Measurements from ENCODE around the gene FAM170B.

DNA sequence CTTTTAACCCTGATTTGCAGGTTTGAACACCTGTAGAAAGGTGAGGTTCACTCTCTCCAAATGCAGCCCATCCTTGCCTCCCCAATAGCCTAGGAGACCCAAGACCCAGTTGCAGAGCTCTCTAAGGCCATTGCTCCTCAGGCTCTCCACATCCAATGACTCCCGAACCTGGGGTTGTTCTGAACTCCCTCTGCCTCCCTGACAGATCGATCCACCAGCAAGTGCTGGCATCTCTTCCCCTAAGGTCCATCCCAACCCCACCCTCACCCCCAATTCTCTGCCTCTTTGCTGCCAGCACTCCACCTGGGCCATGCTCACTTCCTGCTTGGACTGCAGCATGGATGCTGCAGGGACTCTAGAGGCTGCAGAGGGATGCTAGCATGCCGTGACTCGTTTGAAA is 19.3 kb upstream of the FAM170B start:
- TF ChIP-seq, protein P1, sequence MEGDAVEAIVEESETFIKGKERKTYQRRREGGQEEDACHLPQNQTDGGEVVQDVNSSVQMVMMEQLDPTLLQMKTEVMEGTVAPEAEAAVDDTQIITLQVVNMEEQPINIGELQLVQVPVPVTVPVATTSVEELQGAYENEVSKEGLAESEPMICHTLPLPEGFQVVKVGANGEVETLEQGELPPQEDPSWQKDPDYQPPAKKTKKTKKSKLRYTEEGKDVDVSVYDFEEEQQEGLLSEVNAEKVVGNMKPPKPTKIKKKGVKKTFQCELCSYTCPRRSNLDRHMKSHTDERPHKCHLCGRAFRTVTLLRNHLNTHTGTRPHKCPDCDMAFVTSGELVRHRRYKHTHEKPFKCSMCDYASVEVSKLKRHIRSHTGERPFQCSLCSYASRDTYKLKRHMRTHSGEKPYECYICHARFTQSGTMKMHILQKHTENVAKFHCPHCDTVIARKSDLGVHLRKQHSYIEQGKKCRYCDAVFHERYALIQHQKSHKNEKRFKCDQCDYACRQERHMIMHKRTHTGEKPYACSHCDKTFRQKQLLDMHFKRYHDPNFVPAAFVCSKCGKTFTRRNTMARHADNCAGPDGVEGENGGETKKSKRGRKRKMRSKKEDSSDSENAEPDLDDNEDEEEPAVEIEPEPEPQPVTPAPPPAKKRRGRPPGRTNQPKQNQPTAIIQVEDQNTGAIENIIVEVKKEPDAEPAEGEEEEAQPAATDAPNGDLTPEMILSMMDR (IDR thresholded peaks at IDR 0.05; ENCODE audit: low read depth, low read length): no peak
- no peak for TF ChIP-seq EZH2phosphoT487 (IDR thresholded peaks at IDR 0.05; ENCODE audit: low read depth)
